ENCODE data around the gene IQCK. TPM values are rescaled to one million over a fixed set of nuclear protein-coding genes. Genes with fewer than 3 reads are reported as not detected.

IQCK gene
- polyA plus RNA-seq, 3 donors = 0.52 to 1.2 (median 0.58) TPM

- TF ChIP-seq CTCF (IDR thresholded peaks at IDR 0.05) = no peak
- no peaks in the 10 kb centered on the region for H3K9me3 ChIP-seq (replicated peaks in 1 of 2; ENCODE audit: control insufficient read depth in 1 of 2, insufficient read depth in 1 of 2, low read length in 2 of 2)
- Mint-ChIP-seq H3K27me3 (ENCODE audit: low read depth in 3 of 3) (peaks cover 5 to 10% (median 8%) of the 10 kb centered on the region in 3 donors), H3K9me3 (peaks cover 0 to 2% (median 0%) of the 10 kb centered on the region in 7 donors), H3K36me3 (no peaks in the 10 kb centered on the region), H3K4me3 (no peak overlapping the region), H3K27ac (no peak overlapping the region), H3K4me1 (no peaks in the 10 kb centered on the region)
- WGBS (ENCODE audit: insufficient coverage) = 80% methylated on average over 1 of the region's 5 CpGs
- H3K4me3 ChIP-seq (replicated peaks in 1 of 3; ENCODE audit: low read depth in 2 of 3, low read length in 3 of 3) = no peak overlapping the region
- H3K4me1 ChIP-seq (ENCODE audit: control insufficient read depth in 1 of 2, insufficient read depth in 2 of 2, low read length in 2 of 2) = no peaks in the 10 kb centered on the region
- H4K20me1 ChIP-seq (ENCODE audit: insufficient read depth, low read length) = no peaks in the 10 kb centered on the region
- H3K27me3 ChIP-seq (ENCODE audit: control insufficient read depth in 2 of 2, insufficient read depth in 2 of 2, low read length in 2 of 2) = no peaks in the 10 kb centered on the region
- intact Hi-C loops (cut with micrococcal nuclease) = no loop called here
- H3K4me2 ChIP-seq (replicated peaks; ENCODE audit: extremely low read depth, low read length, poor library complexity, severe bottlenecking) = no peak overlapping the region
- no peaks in the 10 kb centered on the region for H3K36me3 ChIP-seq (replicated peaks in 1 of 2; ENCODE audit: control insufficient read depth in 1 of 2, insufficient read depth in 2 of 2, low read length in 2 of 2)
- H3K79me2 ChIP-seq (ENCODE audit: insufficient read depth, low read length) = no peaks in the 10 kb centered on the region
- H3K27ac ChIP-seq (ENCODE audit: low read depth in 1 of 2, low read length in 2 of 2) = no peak overlapping the region
- DNase-seq = no peak
- no peak overlapping the region for H3K9ac ChIP-seq (ENCODE audit: insufficient read depth, low read length, poor library complexity, severe bottlenecking)
- no peak overlapping the region for H2AFZ ChIP-seq (ENCODE audit: insufficient read depth, low read depth, low read length, poor library complexity, severe bottlenecking)
Measured at GRCh38 chr16:19896951-19897350, 178.9 kb downstream of the IQCK start.

GRCh38 chr16:19898166-19898565, 180.1 kb downstream of the IQCK start:
- no peak for DNase-seq

More at GRCh38 chr16:19898166-19898565, 180.1 kb downstream of the IQCK start:
- Histone ChIP-seq H3K9me3 (replicated peaks in 1 of 2; ENCODE audit: control insufficient read depth in 1 of 2, insufficient read depth in 1 of 2, low read length in 2 of 2) (no peaks in the 10 kb centered on the region), H3K4me1 (ENCODE audit: control insufficient read depth in 1 of 2, insufficient read depth in 2 of 2, low read length in 2 of 2) (no peaks in the 10 kb centered on the region), H4K20me1 (ENCODE audit: insufficient read depth, low read length) (no peaks in the 10 kb centered on the region), H3K4me2 (replicated peaks; ENCODE audit: extremely low read depth, low read length, poor library complexity, severe bottlenecking) (no peak overlapping the region), H3K9ac (ENCODE audit: insufficient read depth, low read length, poor library complexity, severe bottlenecking) (no peak overlapping the region), H3K79me2 (ENCODE audit: insufficient read depth, low read length) (no peaks in the 10 kb centered on the region), H2AFZ (ENCODE audit: insufficient read depth, low read depth, low read length, poor library complexity, severe bottlenecking) (no peak overlapping the region), H3K27me3 (ENCODE audit: control insufficient read depth in 2 of 2, insufficient read depth in 2 of 2, low read length in 2 of 2) (no peaks in the 10 kb centered on the region), H3K4me3 (replicated peaks in 1 of 3; ENCODE audit: low read depth in 2 of 3, low read length in 3 of 3) (no peak overlapping the region), H3K36me3 (replicated peaks in 1 of 2; ENCODE audit: control insufficient read depth in 1 of 2, insufficient read depth in 2 of 2, low read length in 2 of 2) (no peaks in the 10 kb centered on the region), H3K27ac (ENCODE audit: low read depth in 1 of 2, low read length in 2 of 2) (no peak overlapping the region)
- peaks cover 4 to 12% (median 6%) of the 10 kb centered on the region in 3 donors for H3K27me3 Mint-ChIP-seq (ENCODE audit: low read depth in 3 of 3)
- H3K4me3 Mint-ChIP-seq = no peak overlapping the region
- WGBS (ENCODE audit: insufficient coverage) = 60% methylated on average over 4 of the region's 5 CpGs
- no peak overlapping the region for H3K27ac Mint-ChIP-seq
- no peaks in the 10 kb centered on the region for H3K36me3 Mint-ChIP-seq
- no peaks in the 10 kb centered on the region for H3K9me3 Mint-ChIP-seq
- no peak for TF ChIP-seq CTCF (IDR thresholded peaks at IDR 0.05)
- H3K4me1 Mint-ChIP-seq = no peaks in the 10 kb centered on the region
- intact Hi-C loops (cut with micrococcal nuclease) = no loop called here
